Inflammatory macrophage treated with lipopolysaccharide for 4 hours (primary cell): ENCODE results near the gene SLC16A5.

Experiments used
- DNase-seq: peaks from one replicate; pipeline ENCODE4 v3.0.0-alpha.2; 2020

Gene SLC16A5

GRCh38 chr17:75088465-75089417 lies 987 bp downstream of the SLC16A5 start:
- DNase-seq, result peak; percentile 71

- DNase-seq, result no peak
Observed at GRCh38 chr17:75090871-75091854, 3.4 kb downstream of the SLC16A5 start.

- no peak for DNase-seq
Observed at GRCh38 chr17:75091855-75092327, 4.1 kb downstream of the SLC16A5 start.

GRCh38 chr17:75093548-75094158 lies 5.9 kb downstream of the SLC16A5 start:
- DNase-seq, result no peak

- no peak for DNase-seq
Observed at GRCh38 chr17:75094871-75095399, 7.2 kb downstream of the SLC16A5 start.

GRCh38 chr17:75096082-75096625 lies 8.4 kb downstream of the SLC16A5 start:
- peak; percentile 92 for DNase-seq

DNA sequence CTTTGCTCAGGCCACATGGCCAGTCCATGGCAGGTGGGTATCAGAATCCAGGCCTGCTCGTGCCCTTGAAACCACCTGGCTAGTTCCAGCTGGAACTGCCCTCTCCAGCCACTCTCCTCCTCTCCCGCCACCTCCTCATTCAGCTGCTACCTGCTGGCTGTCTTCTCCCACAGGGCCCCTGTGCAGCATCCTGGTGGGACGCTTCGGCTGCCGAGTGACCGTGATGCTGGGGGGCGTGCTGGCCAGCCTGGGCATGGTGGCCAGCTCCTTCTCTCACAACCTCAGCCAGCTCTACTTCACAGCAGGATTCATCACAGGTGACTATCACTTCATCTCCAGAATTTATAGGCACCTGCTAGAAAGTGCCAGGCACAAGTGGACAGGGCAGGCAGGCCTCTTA lies 10.1 kb downstream of the SLC16A5 start:
- no peak for DNase-seq

- DNase-seq, result no peak
Observed at GRCh38 chr17:75098861-75099260, 11.1 kb downstream of the SLC16A5 start.

GRCh38 chr17:75099881-75100595 lies 12.3 kb downstream of the SLC16A5 start:
- DNase-seq, result no peak

DNA sequence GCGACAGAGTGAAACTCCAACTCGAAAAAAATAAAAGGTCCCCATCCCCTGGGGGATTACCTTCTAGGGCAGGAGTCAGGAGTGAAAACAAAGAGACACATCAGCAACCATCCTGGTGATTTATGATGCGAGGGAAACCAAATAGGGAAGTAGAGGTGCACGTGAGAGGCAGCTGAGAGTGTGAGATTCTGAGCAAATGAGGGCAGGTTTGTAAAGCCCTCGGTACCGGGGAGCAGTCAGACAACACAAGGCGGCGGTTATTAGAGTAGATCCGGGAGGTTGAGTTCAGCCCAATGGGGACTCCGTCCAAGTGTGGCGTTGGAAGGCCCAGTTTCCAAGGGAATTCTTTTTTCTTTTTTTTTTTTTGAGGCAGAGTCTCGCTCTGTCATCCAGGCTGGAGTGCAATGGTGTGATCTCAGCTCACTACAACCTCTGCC lies 14.6 kb downstream of the SLC16A5 start:
- DNase-seq, result peak; percentile 63

- no peak for DNase-seq
Observed at GRCh38 chr17:75103601-75104554, 16.1 kb downstream of the SLC16A5 start.

DNA sequence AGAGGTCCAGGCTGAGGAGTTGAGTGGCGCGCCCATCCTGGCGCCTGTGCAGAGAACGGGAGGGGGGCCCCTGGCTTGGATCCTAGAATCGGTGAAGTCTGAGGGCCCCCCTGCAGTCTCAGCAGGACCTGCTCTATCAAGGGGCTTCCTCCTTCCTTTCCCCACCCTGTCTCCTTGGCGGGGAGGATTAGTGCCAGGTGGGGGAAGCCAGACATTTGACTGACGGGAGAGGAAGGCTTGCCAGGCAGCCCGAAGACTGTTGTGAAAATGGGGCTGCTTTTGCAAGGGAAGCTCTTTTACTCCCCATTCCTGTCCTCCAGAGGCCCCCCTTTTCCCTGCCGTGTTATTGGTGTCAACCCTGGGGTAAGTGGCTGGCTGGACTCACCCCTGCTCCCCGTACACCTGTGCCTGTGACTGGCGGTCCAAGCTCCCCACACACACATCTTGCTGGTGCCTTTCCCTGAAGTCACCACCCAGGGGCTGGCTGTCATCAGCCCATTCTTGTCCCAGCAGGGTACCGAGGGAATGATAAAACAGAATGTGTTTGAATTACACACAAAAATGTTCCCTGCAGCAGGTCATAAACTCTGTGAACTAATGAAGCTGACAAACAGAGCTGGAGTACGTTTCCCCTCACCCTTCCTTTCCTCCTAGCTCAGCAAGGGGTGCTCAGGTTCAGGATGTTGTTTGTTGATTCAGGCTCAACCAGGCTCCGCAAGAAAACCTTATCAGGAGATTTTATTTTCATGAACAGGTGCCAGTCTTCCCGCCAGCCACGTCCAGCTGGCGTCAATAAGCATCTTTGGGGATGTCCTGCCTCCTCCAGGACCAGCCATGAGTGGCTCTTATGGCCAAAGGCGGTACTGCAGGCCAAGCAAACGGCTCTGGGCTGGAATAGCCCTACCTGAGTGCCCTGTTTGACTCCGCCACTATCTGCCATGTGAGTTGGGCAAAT lies 17.6 kb downstream of the SLC16A5 start:
- DNase-seq, result peak; percentile 44

DNA sequence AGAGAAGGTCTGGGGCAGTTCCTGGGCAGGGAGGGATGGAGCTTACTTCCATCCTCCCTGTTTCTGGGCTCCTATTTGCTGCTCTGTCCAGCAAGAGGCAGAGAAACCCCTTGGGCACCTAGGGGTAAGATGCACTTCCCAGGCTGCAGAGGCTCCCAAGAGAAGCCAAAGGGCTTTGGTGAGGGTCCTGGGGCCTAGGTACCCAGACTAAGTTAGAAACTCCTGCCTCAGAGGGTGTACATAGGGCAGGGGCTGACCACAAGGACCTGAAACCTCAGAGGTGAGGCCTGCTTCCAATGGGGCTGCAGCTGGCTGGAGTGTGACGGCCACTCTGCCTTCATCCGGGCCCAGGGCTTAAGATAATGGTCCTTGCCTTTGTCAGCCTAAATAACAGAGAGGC lies 20.4 kb downstream of the SLC16A5 start:
- no peak for DNase-seq

DNA sequence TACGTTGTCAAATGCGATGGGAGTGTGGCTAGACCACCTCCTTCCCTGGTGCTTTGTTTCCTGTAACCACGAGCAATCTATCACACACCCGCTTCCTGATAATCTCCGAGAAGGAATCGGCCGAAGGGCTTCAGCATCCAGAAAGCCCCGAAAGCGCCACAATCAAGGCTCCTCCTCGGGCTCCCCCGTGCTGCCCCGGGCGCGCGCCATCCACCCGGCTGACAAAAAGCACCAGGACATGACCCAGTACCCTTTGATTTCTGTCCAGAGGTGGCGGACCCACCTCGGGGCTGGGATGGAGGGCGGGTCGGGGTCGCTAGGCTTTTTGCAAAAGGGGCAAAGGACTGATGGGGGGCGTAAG lies 21.3 kb downstream of the SLC16A5 start:
- DNase-seq, result no peak

- peak; percentile 90 for DNase-seq
Observed at GRCh38 chr17:75109407-75110233, 21.9 kb downstream of the SLC16A5 start, which contains the start of gene ARMC7. Gene ARMC7, plus strand, starts transcription at chr17:75109969. Its CDS starts 320 bp downstream, at chr17:75110289.

GRCh38 chr17:75110234-75110937 lies 22.6 kb downstream of the SLC16A5 start:
- DNase-seq, result no peak

GRCh38 chr17:75111777-75112335 lies 24.1 kb downstream of the SLC16A5 start:
- DNase-seq, result peak; percentile 46
